Thyroid gland (tissue), 4 donors: ENCODE measurements around the gene PPM1F. TPM values are rescaled to one million over a fixed set of nuclear protein-coding genes. Genes with fewer than 3 reads are reported as not detected.

Experiments used
- DNase-seq, 2 donors: peaks; one replicate each; pipeline ENCODE4 v3.0.0-alpha.2; 2019
- H3K27ac ChIP-seq, 3 donors: fragments of 200-600 bp; sonication (generic); 1 replicate in 2 of 3; 2 replicates in 1 of 3; pipeline ENCODE4 v1.5.1; 2016 to 2019; ENCODE audit warnings: mild to moderate bottlenecking in 1 of 3, moderate library complexity in 1 of 3
- H3K27me3 ChIP-seq: fragments of 200-600 bp; sonication (generic); one replicate; pipeline ENCODE4 v1.5.1; 2019
- H3K36me3 ChIP-seq, 2 donors: fragments of 200-600 bp; sonication (generic); one replicate each; pipeline ENCODE4 v1.5.1; 2016 to 2019
- H3K4me1 ChIP-seq, 2 donors: fragments of 200-600 bp; sonication (generic); one replicate each; pipeline ENCODE4 v1.5.1; 2017 to 2019
- H3K4me3 ChIP-seq, 3 donors: fragments of 200-600 bp; sonication (generic); replicated peaks in 1 of 3; 1 replicate in 2 of 3; 2 replicates in 1 of 3; pipeline ENCODE4 v1.5.1; 2016; ENCODE audit warnings: mild to moderate bottlenecking in 1 of 3
- H3K9me3 ChIP-seq: fragments of 200-600 bp; sonication (generic); one replicate; pipeline ENCODE4 v1.5.1; 2017
- POLR2A ChIP-seq, 2 donors: fragments of 450-650 bp; IDR thresholded peaks; one replicate each; pipeline ENCODE4 v1.6.1; 2017; ENCODE audit warnings: antibody characterized with exemption in 2 of 2, mild to moderate bottlenecking in 2 of 2, moderate library complexity in 1 of 2
- WGBS, 2 donors: methylation state at CpG; one replicate each; pipeline ENCODE4 v1.1.5; 2017; 5-methylcytosine and 5-hydroxymethylcytosine counted together
- intact Hi-C: fragments of 100-400 bp; cut with DNase I; formaldehyde crosslinking; loops from one replicate; pipeline ENCODE4 v1.15.1; 2023
- total RNA-seq, 4 donors: library from RNA; depleted of rRNA; stranded (reverse); fragments of >200 nt; gene quantifications; one replicate each; pipeline ENCODE4 v1.2.3, GENCODE V29; 2016
- TF ChIP-seq, protein P1 (sequence below), 6 experiments: fragments of 200-600 bp in 3 of 6; fragments of 450-650 bp in 3 of 6; sonication (generic) in 3 of 6; IDR thresholded peaks; one replicate each; pipeline ENCODE4 v1.5.1; 2016 to 2019; ENCODE audit warnings: antibody characterized with exemption in 6 of 6, mild to moderate bottlenecking in 2 of 6, inconsistent platforms in 1 of 6, moderate library complexity in 1 of 6

The PPM1F gene
- total RNA-seq, 4 donors from 2014 or later, result 19.5 to 27.5 (median 26.2) TPM

- Histone ChIP-seq H3K4me1 (peaks cover 0 to under 1% of the 10 kb centered on the region in 2 donors), H3K4me3 (no peak overlapping the region), H3K27me3 (no peaks in the 10 kb centered on the region), H3K36me3 (peaks cover 3 to 10% of the 10 kb centered on the region in 2 donors), H3K27ac (no peak overlapping the region), H3K9me3 (no peaks in the 10 kb centered on the region)
- TF ChIP-seq, protein P1, sequence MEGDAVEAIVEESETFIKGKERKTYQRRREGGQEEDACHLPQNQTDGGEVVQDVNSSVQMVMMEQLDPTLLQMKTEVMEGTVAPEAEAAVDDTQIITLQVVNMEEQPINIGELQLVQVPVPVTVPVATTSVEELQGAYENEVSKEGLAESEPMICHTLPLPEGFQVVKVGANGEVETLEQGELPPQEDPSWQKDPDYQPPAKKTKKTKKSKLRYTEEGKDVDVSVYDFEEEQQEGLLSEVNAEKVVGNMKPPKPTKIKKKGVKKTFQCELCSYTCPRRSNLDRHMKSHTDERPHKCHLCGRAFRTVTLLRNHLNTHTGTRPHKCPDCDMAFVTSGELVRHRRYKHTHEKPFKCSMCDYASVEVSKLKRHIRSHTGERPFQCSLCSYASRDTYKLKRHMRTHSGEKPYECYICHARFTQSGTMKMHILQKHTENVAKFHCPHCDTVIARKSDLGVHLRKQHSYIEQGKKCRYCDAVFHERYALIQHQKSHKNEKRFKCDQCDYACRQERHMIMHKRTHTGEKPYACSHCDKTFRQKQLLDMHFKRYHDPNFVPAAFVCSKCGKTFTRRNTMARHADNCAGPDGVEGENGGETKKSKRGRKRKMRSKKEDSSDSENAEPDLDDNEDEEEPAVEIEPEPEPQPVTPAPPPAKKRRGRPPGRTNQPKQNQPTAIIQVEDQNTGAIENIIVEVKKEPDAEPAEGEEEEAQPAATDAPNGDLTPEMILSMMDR (IDR thresholded peaks at IDR 0.05), result no peak
- TF ChIP-seq POLR2A (IDR thresholded peaks at IDR 0.05), result no peak
- DNase-seq, result no peak
- 92 to 93% methylated on average over 12 to 20 of the region's 20 CpGs for WGBS, 2 donors
- intact Hi-C loops, result no loop called here
These were observed 30.1 kb downstream of the PPM1F start for GRCh38 chr22:21922370-21923162.

DNA sequence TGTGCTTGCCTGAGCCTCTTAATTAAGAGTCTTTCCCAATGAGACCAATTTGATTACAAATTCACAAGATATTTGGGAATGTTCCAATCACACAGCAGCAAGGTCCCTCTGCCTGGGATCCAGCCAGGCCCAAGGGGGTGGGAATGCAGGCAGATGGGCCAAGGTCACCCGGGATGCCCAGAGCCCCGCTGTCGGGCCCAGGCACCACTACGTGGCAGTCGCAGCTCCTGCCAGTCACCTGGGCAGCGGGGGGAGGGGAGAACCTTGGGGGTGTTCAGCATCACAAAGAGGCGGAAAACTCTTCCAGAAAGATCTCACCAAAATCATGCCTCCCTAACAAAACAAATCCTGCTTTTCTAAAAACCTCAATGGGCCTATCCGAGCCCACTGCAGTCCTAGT lies 30.9 kb downstream of the PPM1F start:
- H3K27me3 ChIP-seq, result no peaks in the 10 kb centered on the region
- H3K4me1 ChIP-seq, result peaks cover 3 to 9% of the 10 kb centered on the region in 2 donors
- H3K36me3 ChIP-seq, result peaks cover 3 to 10% of the 10 kb centered on the region in 2 donors
- TF ChIP-seq, protein P1 (IDR thresholded peaks at IDR 0.05), result no peak
- TF ChIP-seq POLR2A (IDR thresholded peaks at IDR 0.05), result no peak
- 86 to 89% methylated on average over 8 of the region's 8 CpGs for WGBS, 2 donors
- intact Hi-C loops, result no loop called here
- no peak overlapping the region for H3K27ac ChIP-seq
- no peaks in the 10 kb centered on the region for H3K9me3 ChIP-seq
- no peak overlapping the region for H3K4me3 ChIP-seq
- DNase-seq, result no peak

- Histone ChIP-seq H3K4me1 (peaks cover 3 to 10% of the 10 kb centered on the region in 2 donors), H3K27me3 (no peaks in the 10 kb centered on the region), H3K27ac (no peak overlapping the region), H3K36me3 (peaks cover 3 to 10% of the 10 kb centered on the region in 2 donors), H3K4me3 (no peak overlapping the region), H3K9me3 (no peaks in the 10 kb centered on the region)
- TF ChIP-seq POLR2A (IDR thresholded peaks at IDR 0.05), result no peak
- TF ChIP-seq, protein P1 (IDR thresholded peaks at IDR 0.05), result no peak
- 87 to 93% methylated on average over 11 to 12 of the region's 13 CpGs for WGBS, 2 donors
- intact Hi-C loops, result no loop called here
- DNase-seq, result no peak
These were observed 31.4 kb downstream of the PPM1F start for GRCh38 chr22:21921184-21921721.

GRCh38 chr22:21920341-21921183 lies 32.1 kb downstream of the PPM1F start:
- Histone ChIP-seq H3K27ac (no peak overlapping the region), H3K36me3 (peaks cover 3 to 10% of the 10 kb centered on the region in 2 donors), H3K4me3 (no peak overlapping the region), H3K9me3 (no peaks in the 10 kb centered on the region), H3K4me1 (peaks cover 3 to 10% of the 10 kb centered on the region in 2 donors), H3K27me3 (no peaks in the 10 kb centered on the region)
- TF ChIP-seq POLR2A (IDR thresholded peaks at IDR 0.05), result no peak
- TF ChIP-seq, protein P1 (IDR thresholded peaks at IDR 0.05), result no peak
- intact Hi-C loops, result no loop called here
- WGBS, 2 donors, result 88 to 91% methylated on average over 12 to 16 of the region's 16 CpGs
- DNase-seq, result no peak
